GM10266 (cell line): ENCODE results near the gene MTHFSD.

ENCODE experiments used
- DNase-seq: peaks from one replicate; pipeline ENCODE4 v3.0.0; 2012; ENCODE audit errors: extremely low spot score
- CTCF ChIP-seq: IDR thresholded peaks from 2 replicates; pipeline ENCODE4 v1.5.1; 2012; ENCODE audit warnings: mild to moderate bottlenecking, low read depth; ENCODE audit not compliant: control insufficient read depth, insufficient read depth; ENCODE audit errors: missing control alignments

MTHFSD gene

GRCh38 chr16:86534779-86535615, 20.0 kb downstream of the MTHFSD start:
- no peak for TF ChIP-seq CTCF
- DNase-seq, result no peak

- no peak for TF ChIP-seq CTCF
- no peak for DNase-seq
Measured at GRCh38 chr16:86533767-86534351, 21.2 kb downstream of the MTHFSD start.

GRCh38 chr16:86533076-86533475, 22.0 kb downstream of the MTHFSD start:
- no peak for DNase-seq
- no peak for TF ChIP-seq CTCF

GRCh38 chr16:86532526-86532815, 22.6 kb downstream of the MTHFSD start:
- no peak for TF ChIP-seq CTCF
- no peak for DNase-seq

- DNase-seq, result no peak
- no peak for TF ChIP-seq CTCF
Measured at GRCh38 chr16:86531641-86532525, 23.2 kb downstream of the MTHFSD start.

- no peak for DNase-seq
- TF ChIP-seq CTCF, result no peak
Measured at GRCh38 chr16:86531191-86531545, 23.9 kb downstream of the MTHFSD start.
